Right lobe of liver (tissue), 6 donors: ENCODE results near the gene CFAP46. TPM values are rescaled to one million over a fixed set of nuclear protein-coding genes. Genes with fewer than 3 reads are reported as not detected.
A peak's percentile ranks its signal among the peaks of the same experiment; 100 is the strongest.

Source experiments
- ATAC-seq, 4 donors: fragments of 200-7000 bp; cut with Tn5 transposase; one replicate each; pipeline ENCODE4 v1.9.1; 2020; ENCODE audit warnings: mild to moderate bottlenecking in 4 of 4, moderate library complexity in 4 of 4
- DNase-seq, 3 donors: peaks; one replicate each; pipeline ENCODE4 v3.0.0-alpha.2; 2020
- H3K27ac ChIP-seq, 3 donors: fragments of 200-600 bp; one replicate each; pipeline ENCODE4 v1.8.0; 2022
- H3K27me3 ChIP-seq, 2 donors: fragments of 200-600 bp; one replicate each; pipeline ENCODE4 v1.8.0; 2022
- H3K36me3 ChIP-seq, 4 donors: fragments of 200-600 bp; sonication (generic) in 1 of 4; one replicate each; pipeline versions ENCODE4 v1.5.1 to v1.8.0; 2017 to 2022; ENCODE audit warnings: control low read depth in 1 of 4
- H3K4me1 ChIP-seq, 4 donors: fragments of 200-600 bp; sonication (generic) in 1 of 4; one replicate each; pipeline versions ENCODE4 v1.5.1 to v1.8.0; 2017 to 2022; ENCODE audit warnings: control low read depth in 1 of 4
- H3K4me3 ChIP-seq, 3 donors: fragments of 200-600 bp; one replicate each; pipeline ENCODE4 v1.8.0; 2022
- H3K9me3 ChIP-seq, 4 donors: fragments of 200-600 bp; sonication (generic) in 1 of 4; one replicate each; pipeline versions ENCODE4 v1.5.1 to v1.8.0; 2017 to 2022; ENCODE audit warnings: control low read depth in 1 of 4
- CTCF ChIP-seq, 4 donors: fragments of 200-600 bp in 3 of 4; fragments of 450-650 bp in 1 of 4; IDR thresholded peaks; one replicate each; pipeline versions ENCODE4 v1.5.1 to v1.8.0; 2016 to 2022; ENCODE audit warnings: antibody characterized with exemption in 4 of 4, mild to moderate bottlenecking in 2 of 4
- POLR2A ChIP-seq: fragments of 450-650 bp; IDR thresholded peaks from one replicate; pipeline ENCODE4 v1.6.1; 2017; ENCODE audit warnings: antibody characterized with exemption, mild to moderate bottlenecking
- WGBS: methylation state at CpG from one replicate; pipeline ENCODE4 v1.1.6; 2018; ENCODE audit warnings: low coverage, low lambda C conversion rate; ENCODE audit not compliant: insufficient coverage; ENCODE audit errors: missing lambda C conversion rate; 5-methylcytosine and 5-hydroxymethylcytosine counted together
- intact Hi-C, 2 donors: fragments of 100-400 bp; cut with DNase I; formaldehyde crosslinking; loops; one replicate each; pipeline versions ENCODE4 v1.11.2 to v1.14.1; 2022
- total RNA-seq, 6 experiments: library from RNA; depleted of rRNA in 2 of 6; stranded (reverse); fragments of >200 nt in 2 of 6; fragmentation: NEBNext Ultra II Directional in 3 of 6; extraction: Animal tissue kit (Norgen Biotek cat#: 25700) in 3 of 6; gene quantifications; one replicate each; pipeline versions ENCODE4 v1.1.0 to v1.2.4, GENCODE V29; 2016 to 2023
- donor health status: DM: no; HTN: yes; CAD: no.
- donor health status: DM: no; HTN: no; CAD: no.
- donor health status: DM: no; HTN: no; CAD: no.
- donor health status: DM: no; HTN: yes; CAD: no.
- donor health status: DM: no; HTN: yes; CAD: no.

CFAP46 gene
- total RNA-seq, 6 experiments from 2014 or later: 0.16 to 0.67 (median 0.32) TPM

- Histone ChIP-seq H3K4me3 (no peak overlapping the region), H3K27me3 (no peaks in the 10 kb centered on the region), H3K27ac (no peak overlapping the region), H3K9me3 (no peaks in the 10 kb centered on the region), H3K36me3 (no peaks in the 10 kb centered on the region), H3K4me1 (no peaks in the 10 kb centered on the region)
- intact Hi-C loops: no loop called here
- DNase-seq (peak; percentile 21 to 44 (median 39)), ATAC-seq (peak in 1 of 4 donors; percentile 13)
- TF ChIP-seq POLR2A (no peak), CTCF (IDR thresholded peaks at IDR 0.05) (no peak)
- WGBS: 59% methylated on average over 19 of the region's 41 CpGs
Measured at GRCh38 chr10:132867801-132868644, 74.3 kb downstream of the CFAP46 start.

- no peak overlapping the region for H3K27ac ChIP-seq
- H3K4me1 ChIP-seq: no peaks in the 10 kb centered on the region
- no peaks in the 10 kb centered on the region for H3K36me3 ChIP-seq
- ATAC-seq (no peak), DNase-seq (peak; percentile 9 to 46 (median 28))
- H3K4me3 ChIP-seq: no peak overlapping the region
- intact Hi-C loops: no loop called here
- 40% methylated on average over 2 of the region's 29 CpGs for WGBS
- TF ChIP-seq POLR2A: no peak
- TF ChIP-seq CTCF (IDR thresholded peaks at IDR 0.05): no peak
- H3K9me3 ChIP-seq: no peaks in the 10 kb centered on the region
- no peaks in the 10 kb centered on the region for H3K27me3 ChIP-seq
Measured at GRCh38 chr10:132866601-132867381, 75.6 kb downstream of the CFAP46 start.

- Histone ChIP-seq H3K4me1 (no peaks in the 10 kb centered on the region), H3K4me3 (no peak overlapping the region), H3K27me3 (no peaks in the 10 kb centered on the region), H3K27ac (no peak overlapping the region), H3K36me3 (no peaks in the 10 kb centered on the region), H3K9me3 (no peaks in the 10 kb centered on the region)
- no peak for TF ChIP-seq POLR2A
- no peak for TF ChIP-seq CTCF (IDR thresholded peaks at IDR 0.05)
- DNase-seq (peak; percentile 4 to 35 (median 26)), ATAC-seq (no peak)
- intact Hi-C loops: no loop called here
- WGBS: 57% methylated on average over 8 of the region's 28 CpGs
Measured at GRCh38 chr10:132865851-132866600, 76.3 kb downstream of the CFAP46 start.

- peak; percentile 4 to 45 (median 29) for DNase-seq
- intact Hi-C loops: no loop called here
Measured at GRCh38 chr10:132865171-132865631, 77.2 kb downstream of the CFAP46 start.

More at GRCh38 chr10:132865171-132865631, 77.2 kb downstream of the CFAP46 start:
- H3K9me3 ChIP-seq: no peaks in the 10 kb centered on the region
- WGBS: 37% methylated on average over 5 of the region's 14 CpGs
- TF ChIP-seq POLR2A (no peak), CTCF (IDR thresholded peaks at IDR 0.05) (no peak)
- H3K27ac ChIP-seq: no peak overlapping the region
- ATAC-seq: no peak
- no peaks in the 10 kb centered on the region for H3K4me1 ChIP-seq
- H3K36me3 ChIP-seq: no peaks in the 10 kb centered on the region
- H3K27me3 ChIP-seq: no peaks in the 10 kb centered on the region
- H3K4me3 ChIP-seq: no peak overlapping the region
